Transverse colon (tissue), 4 donors: ENCODE results near the gene MCM9.

ENCODE experiments used
- CTCF ChIP-seq, 5 experiments: fragments of 200-600 bp in 3 of 5; fragments of 450-650 bp in 2 of 5; sonication (generic) in 3 of 5; IDR thresholded peaks; 1 replicate in 2 of 5; 2 replicates in 3 of 5; pipeline ENCODE4 v1.5.1; 2016 to 2017; ENCODE audit warnings: antibody characterized with exemption in 5 of 5, inconsistent platforms in 3 of 5, mild to moderate bottlenecking in 2 of 5, moderate library complexity in 1 of 5
- EP300 ChIP-seq: sonication (generic); formaldehyde crosslinking; IDR thresholded peaks from one replicate; pipeline ENCODE4 v1.6.1; 2017; ENCODE audit warnings: antibody characterized with exemption, low read depth
- POLR2A ChIP-seq: fragments of 450-650 bp; IDR thresholded peaks from one replicate; pipeline ENCODE4 v1.6.1; 2016; ENCODE audit warnings: antibody characterized with exemption, mild to moderate bottlenecking, moderate library complexity
- POLR2AphosphoS5 ChIP-seq, 3 donors: sonication (generic); formaldehyde crosslinking; IDR thresholded peaks; one replicate each; pipeline ENCODE4 v1.6.1; 2016; ENCODE audit warnings: antibody characterized with exemption in 3 of 3

- TF ChIP-seq POLR2AphosphoS5 (IDR thresholded peaks at IDR 0.05) = no peak
- TF ChIP-seq CTCF (IDR thresholded peaks at IDR 0.05) = no peak
- no peak for TF ChIP-seq POLR2A
- TF ChIP-seq EP300 = no peak
Observed at GRCh38 chr6:118903138-118903537, 31.8 kb downstream of the MCM9 start.
